HEK293T (cell line): ENCODE data around the gene HES7.
"Not testable (repeated sequence)": the region's sequence is repeated elsewhere in the genome, so short reads cannot be mapped to it uniquely, and the experiment has no call there.

Experiments used
- CTCF ChIA-PET: fragments of 350-600 bp; formaldehyde crosslinking; extraction: SDS; loops from one replicate; lab custom pipeline; 2021; ENCODE audit warnings: antibody characterized with exemption, inconsistent platforms; lab: Yijun Ruan, JAX
- POLR2A ChIA-PET: fragments of 350-600 bp; formaldehyde crosslinking; extraction: SDS; loops from one replicate; lab custom pipeline; 2020; ENCODE audit warnings: antibody characterized with exemption, inconsistent platforms; lab: Yijun Ruan, JAX
- DNase-seq: peaks from one replicate; pipeline ENCODE4 v3.0.0; 2012; ENCODE audit warnings: mixed read lengths; ENCODE audit errors: extremely low spot score
- ARNT ChIP-seq: fragments of 450-650 bp; IDR thresholded peaks from 2 replicates; pipeline ENCODE4 v1.6.1; 2017; ENCODE audit warnings: mild to moderate bottlenecking
- BHLHE40 ChIP-seq: fragments of 450-650 bp; IDR thresholded peaks from 2 replicates; pipeline ENCODE4 v1.6.1; 2016; ENCODE audit warnings: mild to moderate bottlenecking, moderate library complexity, borderline replicate concordance
- CTBP1 ChIP-seq: fragments of 450-650 bp; IDR thresholded peaks from 2 replicates; pipeline ENCODE4 v1.6.1; 2016; ENCODE audit warnings: borderline replicate concordance
- ELF4 ChIP-seq: fragments of 450-650 bp; IDR thresholded peaks from 2 replicates; pipeline ENCODE4 v1.6.1; 2017; ENCODE audit warnings: antibody characterized with exemption
- FOXA1 ChIP-seq: fragments of 450-650 bp; IDR thresholded peaks from 2 replicates; pipeline ENCODE4 v1.6.1; 2016; ENCODE audit warnings: mild to moderate bottlenecking
- FOXK2 ChIP-seq: fragments of 450-650 bp; IDR thresholded peaks from 2 replicates; pipeline ENCODE4 v1.6.1; 2016; ENCODE audit warnings: mild to moderate bottlenecking
- FOXM1 ChIP-seq: fragments of 450-650 bp; IDR thresholded peaks from 2 replicates; pipeline ENCODE4 v1.6.1; 2017; ENCODE audit warnings: mild to moderate bottlenecking, borderline replicate concordance
- HDGF ChIP-seq: fragments of 450-650 bp; IDR thresholded peaks from 2 replicates; pipeline ENCODE4 v1.6.1; 2017; ENCODE audit warnings: antibody characterized with exemption, borderline replicate concordance
- L3MBTL2 ChIP-seq: fragments of 450-650 bp; conservative IDR thresholded peaks from 2 replicates; pipeline ENCODE4 v1.6.1; 2016; ENCODE audit warnings: mild to moderate bottlenecking
- LEF1 ChIP-seq: fragments of 450-650 bp; IDR thresholded peaks from 2 replicates; pipeline ENCODE4 v1.6.1; 2017; ENCODE audit warnings: mild to moderate bottlenecking, borderline replicate concordance
- NFRKB ChIP-seq: fragments of 450-650 bp; IDR thresholded peaks from 2 replicates; pipeline ENCODE4 v1.6.1; 2016; ENCODE audit warnings: mild to moderate bottlenecking, moderate library complexity
- SP1 ChIP-seq: fragments of 450-650 bp; IDR thresholded peaks from 2 replicates; pipeline ENCODE4 v1.6.1; 2017
- SUZ12 ChIP-seq: fragments of 450-650 bp; IDR thresholded peaks from 2 replicates; pipeline ENCODE4 v1.6.1; 2016; ENCODE audit warnings: mild to moderate bottlenecking
- TARDBP ChIP-seq: fragments of 450-650 bp; IDR thresholded peaks from 2 replicates; pipeline ENCODE4 v1.6.1; 2016
- ZNF384 ChIP-seq: fragments of 450-650 bp; IDR thresholded peaks from 2 replicates; pipeline ENCODE4 v1.6.1; 2016
- TF ChIP-seq, protein P1 (sequence below): fragments of 450-650 bp; IDR thresholded peaks from 2 replicates; pipeline ENCODE4 v1.6.1; 2016

The HES7 gene

DNA sequence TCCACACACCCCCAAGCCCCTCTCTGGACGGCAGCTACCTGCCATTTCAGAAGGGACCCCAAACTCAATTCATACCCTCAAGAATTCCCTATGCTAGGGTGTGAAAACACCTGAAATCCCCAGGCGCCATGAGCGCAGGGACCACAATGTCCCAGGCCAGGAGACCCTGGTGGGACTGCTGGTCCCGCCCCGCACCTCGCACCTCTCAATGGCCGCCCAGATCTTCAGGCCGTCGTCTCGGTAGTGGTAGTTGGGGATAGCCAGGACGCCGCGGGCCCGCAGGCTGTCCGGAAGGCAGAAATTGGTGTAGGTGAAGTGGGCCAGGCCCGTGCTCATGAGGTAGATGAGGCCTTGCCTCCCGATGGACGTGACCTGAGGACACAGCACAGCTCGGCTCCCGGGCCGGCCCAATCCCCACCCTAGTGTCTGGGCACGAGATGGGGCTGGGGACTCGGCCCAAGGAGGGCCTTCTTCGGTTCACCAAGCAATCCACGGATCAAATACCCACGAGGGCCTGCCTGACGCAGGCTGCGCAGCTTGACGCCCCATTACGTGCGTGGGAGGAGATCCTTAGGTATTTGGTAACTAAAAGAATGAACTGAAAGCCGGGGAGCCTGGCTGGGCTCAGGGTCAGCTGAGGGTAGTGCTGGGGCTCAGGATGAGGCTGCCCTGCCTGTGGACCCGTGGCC, 14.8 kb downstream of the HES7 start:
- no peak for DNase-seq
- ChIA-PET CTCF (interaction anchor here (0.6 to 3.0 kb wide), 5 partner anchors 10 to 226 kb away, joined by 3 to 18 read pairs (median 11); no protein-coding TSS in a partner anchor), POLR2A (interaction anchor here (1.5 kb wide), 1 partner anchor 9 kb away, joined by 4 read pairs; the partner anchor contains the start of gene ALOXE3)
- TF ChIP-seq TARDBP (no peak), SP1 (no peak), FOXM1 (no peak), BHLHE40 (no peak), SUZ12 (no peak), ZNF384 (no peak), FOXK2 (no peak), FOXA1 (no peak), LEF1 (no peak), L3MBTL2 (no peak), NFRKB (no peak), ELF4 (no peak), ARNT (no peak), CTBP1 (no peak)
- TF ChIP-seq, protein P1, sequence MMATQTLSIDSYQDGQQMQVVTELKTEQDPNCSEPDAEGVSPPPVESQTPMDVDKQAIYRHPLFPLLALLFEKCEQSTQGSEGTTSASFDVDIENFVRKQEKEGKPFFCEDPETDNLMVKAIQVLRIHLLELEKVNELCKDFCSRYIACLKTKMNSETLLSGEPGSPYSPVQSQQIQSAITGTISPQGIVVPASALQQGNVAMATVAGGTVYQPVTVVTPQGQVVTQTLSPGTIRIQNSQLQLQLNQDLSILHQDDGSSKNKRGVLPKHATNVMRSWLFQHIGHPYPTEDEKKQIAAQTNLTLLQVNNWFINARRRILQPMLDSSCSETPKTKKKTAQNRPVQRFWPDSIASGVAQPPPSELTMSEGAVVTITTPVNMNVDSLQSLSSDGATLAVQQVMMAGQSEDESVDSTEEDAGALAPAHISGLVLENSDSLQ = no peak

DNA sequence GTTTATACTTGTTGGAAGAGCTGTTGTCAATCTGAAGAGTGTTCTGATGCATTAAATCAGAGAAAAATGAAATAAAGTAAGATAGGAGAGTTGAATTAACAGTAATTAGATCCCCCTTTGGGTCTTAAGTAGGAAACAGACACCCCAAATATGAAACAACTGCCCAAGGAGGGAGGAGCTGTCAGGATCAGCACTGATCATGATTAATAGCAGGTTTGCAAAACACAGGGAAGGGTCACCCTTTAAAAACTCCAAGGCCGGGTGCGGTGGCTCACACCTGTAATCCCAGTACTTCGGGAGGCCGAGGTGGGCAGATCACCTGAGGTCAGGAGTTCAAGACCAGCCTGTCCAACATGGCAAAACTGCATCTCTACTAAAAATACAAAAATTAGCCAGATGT, 16.9 kb downstream of the HES7 start:
- CTCF ChIA-PET = interaction anchor here (0.6 kb wide), 1 partner anchor 14 kb away, joined by 3 read pairs; no protein-coding TSS in a partner anchor
- POLR2A ChIA-PET, DNase-seq: not testable (repeated sequence)

DNA sequence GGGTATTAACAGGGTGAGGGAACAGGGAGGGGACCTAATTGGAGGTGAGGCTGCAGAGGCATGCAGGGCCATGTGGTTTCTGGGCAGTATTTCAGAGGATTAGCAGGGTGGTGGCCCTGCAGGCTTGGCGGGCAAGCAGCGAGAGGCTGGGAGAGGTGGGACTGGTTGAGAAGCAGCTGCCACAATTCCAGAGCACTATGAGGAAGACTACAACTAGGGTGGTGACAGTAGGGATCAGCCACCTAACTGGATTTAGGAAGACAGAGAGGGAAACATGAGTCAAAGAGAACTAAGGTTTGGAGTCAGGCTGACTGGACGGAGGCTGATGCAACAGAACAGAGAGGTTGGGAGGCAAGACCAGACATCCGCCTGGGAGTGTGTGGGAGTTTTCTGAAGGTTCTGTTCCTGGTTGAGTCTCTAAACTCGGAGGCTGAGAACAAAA, 17.9 kb downstream of the HES7 start:
- TF ChIP-seq BHLHE40 (no peak), TARDBP (no peak), FOXK2 (no peak), FOXM1 (no peak), CTBP1 (no peak), SUZ12 (no peak), ZNF384 (no peak), ARNT (no peak), NFRKB (no peak), FOXA1 (no peak)
- TF ChIP-seq, protein P1 = no peak
- no peak for DNase-seq
- CTCF ChIA-PET = interaction anchor here (2.1 to 2.3 kb wide), 2 partner anchors 13 to 45 kb away, joined by 6 to 8 read pairs; no protein-coding TSS in a partner anchor
- POLR2A ChIA-PET = no interaction called here

DNA sequence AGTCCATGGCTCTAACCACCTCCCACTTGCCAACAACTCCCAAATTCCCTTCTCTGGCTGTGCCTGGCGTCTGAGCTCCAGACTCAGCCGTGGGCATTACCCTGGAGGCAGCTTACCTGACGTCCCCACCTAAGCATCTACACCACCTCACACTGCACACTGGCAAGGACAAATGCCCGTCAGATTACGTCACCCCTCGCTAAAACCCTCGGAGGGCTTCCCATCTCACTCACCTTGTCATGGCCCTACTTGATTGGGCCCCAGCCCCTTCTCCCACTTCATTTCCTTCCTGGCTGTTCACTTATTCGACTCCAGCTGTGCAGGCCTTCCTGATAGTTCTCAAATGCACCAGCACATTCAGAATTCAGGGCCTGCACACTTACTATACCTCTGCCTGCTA, 19.0 kb downstream of the HES7 start:
- DNase-seq = no peak
- CTCF ChIA-PET = interaction anchor here (1.2 to 2.3 kb wide), 4 partner anchors 11 to 44 kb away, joined by 6 to 9 read pairs (median 7); no protein-coding TSS in a partner anchor
- no peak for TF ChIP-seq CTBP1
- TF ChIP-seq, protein P1 = no peak
- no peak for TF ChIP-seq HDGF
- no peak for TF ChIP-seq SUZ12
- POLR2A ChIA-PET = interaction anchor here (1.4 kb wide), 1 partner anchor 69 kb away, joined by 3 read pairs; no protein-coding TSS in a partner anchor

DNA sequence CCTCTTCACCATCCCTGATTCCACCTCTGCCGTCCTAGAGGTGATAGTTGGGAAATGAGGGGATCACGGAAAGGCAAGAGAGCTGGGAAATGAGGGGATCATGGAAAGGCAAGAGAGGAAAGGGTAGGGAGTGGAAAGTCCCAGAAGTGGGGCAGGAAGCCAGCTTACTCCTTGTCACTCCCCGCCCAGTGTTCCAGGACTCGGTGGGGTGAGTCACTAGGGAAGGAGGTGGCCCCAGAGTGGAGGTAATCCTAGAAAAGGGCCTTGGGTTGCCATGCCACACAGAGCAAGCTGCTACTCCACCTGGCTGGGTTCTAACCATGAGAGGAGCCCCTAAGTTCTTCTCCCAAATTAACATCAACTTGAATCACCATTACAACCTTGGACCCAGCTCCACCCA, 20.4 kb downstream of the HES7 start:
- no peak for DNase-seq
- ChIA-PET CTCF (interaction anchor here (0.6 to 2.1 kb wide), 4 partner anchors 9 to 255 kb away, joined by 3 to 9 read pairs (median 6); no protein-coding TSS in a partner anchor), POLR2A (interaction anchor here (1.4 kb wide), 1 partner anchor 70 kb away, joined by 3 read pairs; no protein-coding TSS in a partner anchor)
- no peak for TF ChIP-seq FOXM1
- TF ChIP-seq CTBP1 = no peak
- no peak for TF ChIP-seq SP1
- no peak for TF ChIP-seq BHLHE40
- TF ChIP-seq ARNT = no peak
- TF ChIP-seq TARDBP = no peak
- TF ChIP-seq FOXK2 = no peak
- TF ChIP-seq, protein P1 = no peak
- TF ChIP-seq ZNF384 = no peak
- TF ChIP-seq NFRKB = no peak
- no peak for TF ChIP-seq LEF1
- TF ChIP-seq SUZ12 = no peak
- no peak for TF ChIP-seq HDGF
- no peak for TF ChIP-seq L3MBTL2
- no peak for TF ChIP-seq ELF4
- no peak for TF ChIP-seq FOXA1

DNA sequence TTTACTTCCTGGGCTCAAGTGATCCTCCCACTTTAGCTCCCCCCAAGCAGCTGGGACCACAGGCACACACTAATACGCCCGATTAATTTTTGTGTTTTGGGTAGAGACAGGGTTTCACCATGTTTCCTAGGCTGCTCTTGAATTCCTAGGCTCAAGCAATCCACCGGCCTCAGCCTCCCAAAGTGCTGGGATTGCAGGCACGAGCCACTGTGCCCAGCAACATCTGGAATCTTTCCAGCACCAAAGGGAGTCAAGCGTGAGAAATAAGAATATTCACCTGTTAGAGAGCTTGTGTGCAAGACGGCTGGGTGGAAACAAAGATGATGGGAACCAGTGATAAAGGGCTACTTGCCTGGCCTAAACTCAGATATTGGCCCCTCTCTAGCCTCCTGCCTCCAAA, 22.2 kb downstream of the HES7 start:
- DNase-seq = no peak
- ChIA-PET CTCF (no interaction called here), POLR2A (no interaction called here)
- TF ChIP-seq, protein P1 = no peak
